OCI-LY3 (cell line): ENCODE measurements around the gene AXIN2.

ENCODE experiments used
- EZH2phosphoT487 ChIP-seq: fragments of 200-600 bp; shearing (Covaris generic); IDR thresholded peaks from 2 replicates; pipeline ENCODE4 v1.6.1; 2018; ENCODE audit warnings: antibody characterized with exemption, mixed run types, low read depth
- TF ChIP-seq, protein P1 (sequence below): fragments of 200-600, 300-600 bp; sonication (generic); IDR thresholded peaks from 2 replicates; pipeline ENCODE4 v1.5.1; 2014; ENCODE audit warnings: antibody characterized with exemption, low read length, low read depth

DNA sequence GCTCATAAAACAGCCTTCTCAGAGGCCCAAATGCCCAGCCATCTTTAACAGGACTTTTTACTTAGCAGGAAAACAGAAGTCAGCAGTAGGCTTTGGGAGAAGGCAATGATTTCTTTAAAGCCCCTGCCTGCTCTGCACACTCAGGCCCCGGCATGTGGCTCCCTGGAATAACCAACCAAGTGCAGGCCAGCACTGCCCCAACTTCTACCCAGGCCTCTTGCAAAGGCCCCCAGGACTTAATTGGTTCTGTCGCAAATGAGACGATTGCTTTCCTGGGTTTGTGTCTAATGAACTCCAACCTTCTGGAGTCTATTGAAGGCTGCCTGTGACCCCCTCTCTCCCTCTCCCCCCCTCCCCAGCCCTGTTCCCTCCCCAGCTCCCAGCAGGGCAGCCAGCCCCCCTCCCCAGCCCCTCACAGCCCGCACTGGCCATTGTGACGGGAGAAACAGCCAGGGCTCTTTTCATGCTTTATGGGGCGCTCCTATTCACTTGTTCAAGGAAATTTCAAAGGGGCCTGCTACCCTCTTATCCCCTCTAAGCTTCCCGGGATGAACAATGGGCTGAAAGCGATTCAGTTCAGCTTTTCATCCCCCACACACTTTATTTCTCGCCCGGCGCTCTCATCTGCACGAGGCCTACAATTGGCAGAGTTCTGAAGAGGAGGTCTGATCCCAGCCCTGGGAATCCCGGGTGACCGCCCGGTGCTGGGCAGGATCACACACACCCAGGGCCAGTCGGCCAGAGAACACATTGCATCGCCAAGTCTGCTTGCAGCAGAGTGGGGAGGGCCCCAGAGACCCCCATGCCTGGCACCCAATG, 15.5 kb downstream of the AXIN2 start:
- TF ChIP-seq, protein P1, sequence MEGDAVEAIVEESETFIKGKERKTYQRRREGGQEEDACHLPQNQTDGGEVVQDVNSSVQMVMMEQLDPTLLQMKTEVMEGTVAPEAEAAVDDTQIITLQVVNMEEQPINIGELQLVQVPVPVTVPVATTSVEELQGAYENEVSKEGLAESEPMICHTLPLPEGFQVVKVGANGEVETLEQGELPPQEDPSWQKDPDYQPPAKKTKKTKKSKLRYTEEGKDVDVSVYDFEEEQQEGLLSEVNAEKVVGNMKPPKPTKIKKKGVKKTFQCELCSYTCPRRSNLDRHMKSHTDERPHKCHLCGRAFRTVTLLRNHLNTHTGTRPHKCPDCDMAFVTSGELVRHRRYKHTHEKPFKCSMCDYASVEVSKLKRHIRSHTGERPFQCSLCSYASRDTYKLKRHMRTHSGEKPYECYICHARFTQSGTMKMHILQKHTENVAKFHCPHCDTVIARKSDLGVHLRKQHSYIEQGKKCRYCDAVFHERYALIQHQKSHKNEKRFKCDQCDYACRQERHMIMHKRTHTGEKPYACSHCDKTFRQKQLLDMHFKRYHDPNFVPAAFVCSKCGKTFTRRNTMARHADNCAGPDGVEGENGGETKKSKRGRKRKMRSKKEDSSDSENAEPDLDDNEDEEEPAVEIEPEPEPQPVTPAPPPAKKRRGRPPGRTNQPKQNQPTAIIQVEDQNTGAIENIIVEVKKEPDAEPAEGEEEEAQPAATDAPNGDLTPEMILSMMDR = no peak
- TF ChIP-seq EZH2phosphoT487 = no peak
